ENCODE measurements around the gene CKM. TPM values are rescaled to one million over a fixed set of nuclear protein-coding genes. Genes with fewer than 3 reads are reported as not detected.
"Not testable (repeated sequence)": the region's sequence is repeated elsewhere in the genome, so short reads cannot be mapped to it uniquely, and the experiment has no call there.

CKM gene
- total and polyA plus RNA-seq, 12 donors = 2,078 to 7,765 (median 4,407) TPM

- H3K4me3 ChIP-seq = peak overlapping the region in 8 of 10 donors; percentile 17 to 34 (median 30)
Observed at GRCh38 chr19:45340899-45341453, 18.3 kb upstream of the CKM start.

GRCh38 chr19:45340232-45340898, 17.7 kb upstream of the CKM start, which contains the start of gene KLC3:
KLC3 (plus strand) TSS chr19:45340750; CDS start chr19:45345542, 4,792 bp downstream.
- ATAC-seq = peak in 1 of 8 donors; percentile 34
- TF ChIP-seq CTCF (IDR thresholded peaks at IDR 0.05) = no peak
- peaks cover 0 to 10% (median 5%) of the 10 kb centered on the region in 9 donors for H3K4me1 ChIP-seq
- no peak within 1 kb of the TSS for H3K27ac ChIP-seq
- intact Hi-C loops (cut with DNase I) = no loop called here
- H3K27me3 ChIP-seq = peaks cover 6 to 39% (median 29%) of the 10 kb centered on the region in 7 donors
- peak within 1 kb of the TSS in 8 of 10 donors; percentile 17 to 34 (median 30) for H3K4me3 ChIP-seq
- H3K9me3 ChIP-seq = no peaks in the 10 kb centered on the region
- no peaks in the 10 kb centered on the region for H3K36me3 ChIP-seq
- DNase-seq = no peak
- 12 to 13% methylated on average over 46 to 50 of the region's 50 CpGs for WGBS, 2 donors

More at GRCh38 chr19:45340899-45341453, 18.3 kb upstream of the CKM start:
- ATAC-seq = peak in 1 of 8 donors; percentile 4
- Histone ChIP-seq H3K27ac (no peak overlapping the region), H3K36me3 (no peaks in the 10 kb centered on the region), H3K27me3 (peaks cover 6 to 42% (median 34%) of the 10 kb centered on the region in 7 donors), H3K9me3 (no peaks in the 10 kb centered on the region), H3K4me1 (peaks cover 0 to 10% (median 5%) of the 10 kb centered on the region in 9 donors)
- WGBS, 2 donors = 14 to 16% methylated on average over 22 to 25 of the region's 25 CpGs
- DNase-seq = no peak
- intact Hi-C loops (cut with DNase I) = no loop called here
- TF ChIP-seq CTCF (IDR thresholded peaks at IDR 0.05) = no peak

- DNase-seq (no peak), ATAC-seq (no peak)
- Histone ChIP-seq H3K4me1 (peaks cover 0 to 10% (median 5%) of the 10 kb centered on the region in 9 donors), H3K27me3 (peaks cover 6 to 34% (median 24%) of the 10 kb centered on the region in 7 donors), H3K9me3 (no peaks in the 10 kb centered on the region), H3K4me3 (no peak overlapping the region), H3K27ac (no peak overlapping the region), H3K36me3 (no peaks in the 10 kb centered on the region)
- no peak for TF ChIP-seq CTCF (IDR thresholded peaks at IDR 0.05)
- 79 to 85% methylated on average over 6 of the region's 6 CpGs for WGBS, 2 donors
- intact Hi-C loops (cut with DNase I) = loop anchor here in 6 of 10 donors (2.0 to 10.0 kb wide), 7 partner anchors 82 to 437 kb away; partner anchors contain the start of genes MARK4 (in 2 of the 6) and APOE (in 1 of the 6)
Observed at GRCh38 chr19:45339629-45340028, 17.0 kb upstream of the CKM start.

GRCh38 chr19:45336696-45337251, 14.1 kb upstream of the CKM start:
- WGBS, 2 donors = 62 to 66% methylated on average over 11 of the region's 11 CpGs
- ATAC-seq (no peak), DNase-seq (no peak)
- Histone ChIP-seq H3K27me3 (peaks cover 6 to 29% (median 24%) of the 10 kb centered on the region in 7 donors), H3K36me3 (no peaks in the 10 kb centered on the region), H3K9me3 (no peaks in the 10 kb centered on the region), H3K27ac (no peak overlapping the region), H3K4me3 (no peak overlapping the region), H3K4me1 (peaks cover 0 to 10% (median 5%) of the 10 kb centered on the region in 9 donors)
- TF ChIP-seq CTCF (IDR thresholded peaks at IDR 0.05) = no peak
- intact Hi-C loops (cut with DNase I) = loop anchor here in 5 of 10 donors (5.0 to 10.0 kb wide), 6 partner anchors 79 to 434 kb away; partner anchors contain the start of genes MARK4 (in 2 of the 5) and APOE (in 1 of the 5)

- intact Hi-C loops (cut with DNase I) = loop anchor here in 5 of 10 donors (5.0 to 10.0 kb wide), 6 partner anchors 78 to 433 kb away; partner anchors contain the start of genes MARK4 (in 2 of the 5) and APOE (in 1 of the 5)
- H3K27ac ChIP-seq = not testable (repeated sequence)
Observed at GRCh38 chr19:45334881-45335280, 12.2 kb upstream of the CKM start.

More at GRCh38 chr19:45334881-45335280, 12.2 kb upstream of the CKM start:
- WGBS, 2 donors = 88 to 94% methylated on average over 4 of the region's 4 CpGs
- H3K4me3 ChIP-seq, H3K9me3 ChIP-seq, H3K4me1 ChIP-seq, ATAC-seq, H3K36me3 ChIP-seq, DNase-seq: not testable (repeated sequence)
- peaks cover 0 to 16% (median 13%) of the 10 kb centered on the region in 7 donors for H3K27me3 ChIP-seq
